ENCODE data around the gene ANKRD36B.
"Not testable (repeated sequence)": the region's sequence is repeated elsewhere in the genome, so short reads cannot be mapped to it uniquely, and the experiment has no call there.

The ANKRD36B gene

DNA sequence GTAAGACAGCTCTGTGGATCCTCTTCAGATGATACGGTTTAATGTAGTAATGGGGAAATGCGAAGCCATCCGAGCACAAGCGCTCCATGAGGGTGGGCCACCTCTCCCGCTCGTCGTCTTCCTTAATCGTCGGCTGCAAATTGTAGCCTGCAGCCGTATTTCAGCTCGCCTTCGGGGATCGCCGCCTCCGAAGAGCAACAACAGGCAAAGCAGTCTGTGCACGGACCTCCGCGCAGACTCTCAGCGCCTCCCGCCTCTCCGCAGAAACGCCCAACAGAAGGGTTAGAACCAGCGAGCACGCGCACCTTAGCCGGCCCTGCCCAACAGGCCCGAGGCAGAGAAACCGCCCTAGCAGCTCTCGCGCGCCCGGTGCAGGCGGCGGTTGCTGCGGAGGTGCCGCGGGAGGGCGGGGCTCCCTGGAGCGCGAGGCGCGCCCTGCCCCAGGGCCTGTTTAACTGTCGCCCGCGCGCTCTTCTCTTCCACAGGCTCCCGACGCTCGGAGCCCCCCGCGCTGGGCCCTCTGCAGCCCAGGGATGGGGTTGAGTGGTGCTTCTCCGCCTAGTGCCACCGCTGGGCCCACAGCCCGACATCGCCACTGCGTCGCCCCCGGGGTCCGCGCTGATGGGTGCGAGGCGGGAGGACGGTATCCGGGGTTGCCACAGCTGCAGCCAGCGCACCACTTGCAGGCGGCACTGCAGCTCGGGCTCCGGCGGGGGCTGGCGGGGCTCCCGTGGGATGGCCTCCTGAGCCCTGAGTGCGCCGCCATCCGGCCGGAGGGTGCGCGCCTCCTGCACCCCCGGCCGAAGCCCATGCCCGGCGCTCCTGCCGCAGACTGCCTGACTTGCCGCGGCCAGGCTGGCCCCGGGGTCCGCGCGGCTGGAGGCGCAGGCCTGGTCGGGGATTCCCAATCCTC, at the start of gene ANKRD36B:
TSS of gene ANKRD36B (minus strand) at position 280 of the 913 bp plus-strand sequence. CDS start at position 88, 192 bp downstream.
- peak; percentile 83 for DNase-seq

DNA sequence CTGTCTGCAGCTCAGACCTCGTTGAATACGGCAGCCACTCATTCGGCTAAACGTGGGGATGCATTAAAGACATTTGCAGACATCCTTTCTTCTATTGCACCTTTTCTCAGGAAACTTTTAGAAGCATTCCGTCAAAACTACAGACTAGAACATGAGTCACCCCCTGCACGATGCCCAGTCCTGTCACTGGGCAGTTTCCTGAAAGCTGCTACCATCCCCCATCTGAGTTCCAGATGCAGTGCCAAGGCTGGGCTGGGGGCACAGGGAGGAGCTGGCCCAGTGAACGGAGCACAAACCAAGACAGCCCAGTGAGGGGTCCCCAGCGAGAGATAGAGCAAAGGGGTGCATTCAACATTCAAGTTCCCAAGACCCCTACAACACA, 36.4 kb upstream of the ANKRD36B start:
- not testable (repeated sequence) for DNase-seq

DNA sequence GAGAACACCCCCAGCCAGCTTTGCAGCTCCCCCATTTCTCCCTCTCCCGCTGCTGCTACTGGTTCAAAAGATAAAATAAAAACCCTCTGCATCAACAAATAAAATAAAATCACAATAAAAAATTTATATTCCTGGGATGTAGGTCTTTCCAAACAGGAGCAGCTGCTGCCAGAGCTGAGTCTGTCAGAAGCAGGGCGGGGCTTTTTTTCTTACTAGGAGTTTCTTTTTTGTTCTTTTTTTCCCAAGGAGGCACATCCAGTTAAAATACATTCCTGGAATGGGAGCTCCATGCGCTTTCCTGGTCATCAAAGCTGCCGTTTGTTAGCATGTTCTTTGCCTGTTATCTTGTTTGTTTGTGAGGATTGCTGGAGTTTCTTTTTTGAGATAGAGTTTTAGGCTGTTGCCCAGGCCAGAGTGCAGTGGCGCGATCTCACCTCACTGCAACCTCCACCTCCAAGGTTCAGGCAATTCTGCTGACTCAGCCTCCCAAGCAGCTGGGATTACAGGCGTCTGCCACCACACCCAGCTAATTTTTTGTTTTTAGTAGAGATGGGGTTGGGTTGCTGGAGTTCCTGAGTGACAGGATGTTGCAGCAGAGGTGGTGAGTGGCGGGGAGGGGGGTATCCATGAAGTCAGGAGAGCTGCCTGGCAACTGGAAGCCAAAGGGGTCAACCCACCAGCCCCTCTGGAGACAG, 35.8 kb upstream of the ANKRD36B start:
- DNase-seq = not testable (repeated sequence)

DNA sequence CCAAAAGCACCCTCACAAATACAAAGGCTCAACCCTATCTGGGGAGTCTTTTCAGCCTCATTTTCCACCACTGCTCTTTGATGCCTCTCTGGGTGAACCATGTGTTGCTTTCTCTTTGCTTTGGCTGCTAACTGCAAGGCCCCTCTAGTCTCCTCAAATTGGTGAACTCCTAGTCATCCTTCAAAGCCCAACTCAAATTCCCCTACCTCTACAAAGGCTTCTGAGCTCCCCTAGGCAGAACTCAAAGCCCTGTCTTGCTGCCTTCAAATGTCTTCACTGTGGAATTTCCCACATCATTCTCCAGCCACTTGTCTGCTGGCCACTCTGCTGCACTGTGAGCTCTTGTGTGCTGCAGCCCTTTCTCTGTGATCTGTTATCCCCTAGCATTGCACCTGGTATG, 33.3 kb upstream of the ANKRD36B start:
- DNase-seq = not testable (repeated sequence)

DNA sequence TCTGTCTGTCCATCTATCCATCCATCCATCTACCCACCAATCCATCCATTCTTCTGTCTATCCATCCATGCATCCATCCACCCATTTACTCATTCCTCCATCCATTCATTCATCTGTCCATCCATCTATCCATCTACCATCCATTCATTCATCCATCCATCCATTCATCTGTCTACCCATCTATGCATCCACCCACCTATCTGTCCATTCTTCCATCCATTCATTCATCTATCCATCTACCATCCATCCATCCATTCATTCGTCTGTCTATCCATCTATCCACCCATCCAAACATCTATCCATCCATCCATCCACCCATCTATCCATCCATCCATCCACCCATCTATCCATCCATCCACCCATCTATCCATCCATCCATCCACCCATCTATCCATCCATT, 30.8 kb upstream of the ANKRD36B start:
- not testable (repeated sequence) for DNase-seq

DNA sequence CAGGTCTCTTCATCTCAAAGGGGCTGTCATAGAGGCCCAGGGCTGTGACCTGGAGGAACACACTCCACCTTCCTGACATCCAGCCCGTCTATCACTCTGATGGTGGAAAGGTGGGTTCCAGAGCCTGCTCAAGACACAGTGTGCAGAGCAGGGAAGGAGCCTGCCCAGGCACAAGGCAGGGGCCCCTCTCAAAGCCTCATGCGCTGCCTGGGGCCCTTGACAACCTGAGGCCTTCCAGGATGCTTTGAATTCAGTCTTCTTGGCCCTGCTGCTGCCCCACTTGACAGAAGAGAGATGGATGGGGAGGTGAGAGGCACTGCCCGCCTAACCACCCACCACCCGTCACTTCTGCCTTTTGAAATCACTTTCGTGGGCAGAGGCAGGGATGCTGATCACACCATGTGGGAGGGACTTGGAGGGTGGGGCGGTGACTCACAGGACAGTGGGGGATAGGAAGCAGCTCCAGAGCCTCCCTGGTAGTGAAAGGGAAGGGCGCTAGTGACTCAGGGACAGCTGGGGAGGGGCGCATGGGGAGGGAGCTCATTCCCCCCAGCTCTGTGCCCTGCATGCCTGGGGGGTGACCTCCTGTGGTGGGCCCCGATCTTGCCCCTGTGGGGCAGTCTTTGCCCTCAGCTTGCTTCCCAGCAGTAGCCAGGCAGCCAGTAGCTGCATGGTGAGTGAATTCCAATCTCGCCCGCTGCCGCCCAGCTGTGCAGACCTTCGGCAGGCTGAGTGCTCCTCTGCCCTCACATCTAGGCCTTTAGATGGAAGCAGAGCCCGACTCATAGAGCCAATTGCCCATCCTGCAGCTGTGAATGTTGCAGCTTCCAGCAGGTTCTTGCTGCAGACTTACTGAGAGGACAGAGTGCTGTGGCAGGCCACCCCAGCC, 29.5 kb upstream of the ANKRD36B start:
- peak; percentile 44 for DNase-seq

DNA sequence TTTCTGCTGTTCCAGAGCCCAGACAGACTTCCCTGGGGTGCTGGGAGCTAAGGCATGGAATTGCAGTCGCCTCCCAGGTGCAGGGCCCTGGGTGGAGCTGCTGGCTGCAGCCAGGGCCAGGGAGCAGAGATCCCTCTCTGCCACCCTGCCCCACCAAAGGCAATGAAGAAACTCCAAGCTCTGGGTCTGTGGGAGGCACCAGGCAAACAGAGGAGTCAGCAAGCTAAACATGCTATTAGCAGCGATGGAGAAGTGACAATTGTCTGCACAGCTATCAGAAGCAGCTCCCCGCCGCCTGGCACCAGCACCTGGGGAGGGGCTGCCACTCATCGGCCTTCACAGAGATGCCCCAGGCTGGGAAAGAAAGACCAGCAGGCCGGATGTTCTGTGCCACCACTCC, 28.2 kb upstream of the ANKRD36B start:
- DNase-seq = no peak

DNA sequence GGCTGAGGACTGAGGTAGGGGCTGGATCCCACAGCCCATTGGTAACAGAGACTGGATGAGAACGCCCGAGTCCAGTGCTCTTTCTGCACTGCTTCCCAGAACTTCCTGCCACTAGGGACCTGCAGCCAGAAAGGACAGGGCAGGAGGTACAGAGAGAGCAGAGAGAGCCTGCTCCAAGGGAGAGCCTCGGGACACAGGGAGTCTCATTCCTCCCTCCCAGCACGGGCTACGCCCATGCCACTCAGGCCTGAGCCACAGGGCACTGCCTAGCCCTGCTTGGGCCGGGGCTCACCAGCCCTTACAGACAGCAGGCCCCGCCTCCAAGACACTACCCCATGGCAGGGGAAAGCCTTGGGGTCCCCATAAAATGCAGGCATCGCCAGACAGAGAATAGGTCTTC, 26.1 kb upstream of the ANKRD36B start:
- DNase-seq = not testable (repeated sequence)

DNA sequence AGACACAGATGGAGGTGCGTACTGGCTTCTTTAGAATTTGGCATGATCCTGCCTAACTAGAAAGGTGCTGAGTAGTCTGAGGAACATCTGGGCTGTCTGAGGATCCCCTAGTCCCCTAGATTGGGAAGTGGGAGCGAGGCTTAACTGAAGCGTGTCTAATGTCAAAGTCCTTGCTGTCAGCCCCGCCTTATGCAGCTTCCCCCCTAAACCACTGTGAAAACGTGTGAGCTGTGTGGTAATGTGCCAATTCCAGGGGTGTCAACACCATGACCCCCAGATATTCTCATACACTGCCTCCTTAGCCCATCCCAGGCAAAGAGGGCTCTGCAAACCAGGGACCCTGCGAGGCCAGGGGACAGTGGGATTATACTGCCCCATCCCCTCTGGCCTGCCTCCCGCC, 22.2 kb upstream of the ANKRD36B start:
- not testable (repeated sequence) for DNase-seq

DNA sequence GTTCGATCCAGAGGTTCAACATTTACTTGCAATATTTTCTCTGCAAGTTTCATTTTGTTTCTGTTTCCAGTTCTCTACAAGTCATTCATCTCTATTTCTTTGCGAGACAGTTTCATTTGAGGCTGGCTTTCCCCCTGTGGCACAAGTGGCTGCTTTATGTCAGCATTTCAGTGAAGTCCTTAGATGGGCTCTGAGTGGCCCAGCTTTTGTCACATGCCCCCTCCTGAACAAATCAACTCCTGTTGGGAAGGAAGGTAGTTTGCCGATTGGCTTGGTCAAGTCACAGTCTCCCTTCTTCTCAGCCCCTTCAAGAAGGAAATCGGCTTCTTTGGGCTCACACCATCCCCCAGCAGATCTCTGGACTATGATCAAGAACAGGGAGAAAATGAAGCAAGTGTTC, 19.1 kb upstream of the ANKRD36B start:
- DNase-seq = not testable (repeated sequence)

DNA sequence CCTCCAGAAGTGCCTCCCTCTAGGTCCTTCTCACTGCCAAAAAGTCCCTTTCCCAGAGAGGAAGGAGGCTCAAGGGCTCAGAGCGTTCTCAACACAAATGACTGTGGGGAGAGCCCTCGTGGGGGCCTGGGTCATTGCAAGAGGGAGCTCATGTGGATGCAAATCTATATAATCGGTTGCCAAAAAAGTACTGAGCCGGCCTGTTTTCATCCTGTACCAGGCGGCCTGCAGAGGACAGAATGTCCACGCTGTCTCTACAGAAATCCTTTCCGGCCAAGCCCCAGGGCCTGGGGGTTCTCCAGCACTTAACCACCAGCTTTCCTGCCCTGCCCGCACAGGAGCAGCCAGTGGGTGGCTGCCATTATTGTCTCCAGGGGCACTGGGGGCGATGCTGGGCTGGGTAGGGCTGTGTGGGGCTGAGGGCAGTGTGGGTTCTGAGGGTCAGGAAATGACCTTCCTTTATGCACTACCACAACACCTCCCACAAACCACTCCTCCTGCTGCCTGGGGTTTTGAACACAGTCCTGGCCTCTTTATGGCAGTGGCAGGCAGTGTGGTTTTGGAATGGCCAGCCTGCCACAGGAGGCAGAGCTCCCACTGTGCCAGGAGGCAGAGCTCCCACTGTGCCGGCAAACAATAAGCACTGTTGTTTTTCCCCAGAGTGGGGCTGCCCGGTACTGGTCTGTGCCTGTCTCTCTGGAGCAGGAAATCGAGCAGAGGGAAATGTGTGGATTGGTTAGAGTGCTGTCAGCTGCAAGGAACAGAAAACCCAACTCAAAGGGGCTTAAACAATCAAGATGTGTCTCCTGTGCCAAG, 16.1 kb upstream of the ANKRD36B start:
- DNase-seq = not testable (repeated sequence)

DNA sequence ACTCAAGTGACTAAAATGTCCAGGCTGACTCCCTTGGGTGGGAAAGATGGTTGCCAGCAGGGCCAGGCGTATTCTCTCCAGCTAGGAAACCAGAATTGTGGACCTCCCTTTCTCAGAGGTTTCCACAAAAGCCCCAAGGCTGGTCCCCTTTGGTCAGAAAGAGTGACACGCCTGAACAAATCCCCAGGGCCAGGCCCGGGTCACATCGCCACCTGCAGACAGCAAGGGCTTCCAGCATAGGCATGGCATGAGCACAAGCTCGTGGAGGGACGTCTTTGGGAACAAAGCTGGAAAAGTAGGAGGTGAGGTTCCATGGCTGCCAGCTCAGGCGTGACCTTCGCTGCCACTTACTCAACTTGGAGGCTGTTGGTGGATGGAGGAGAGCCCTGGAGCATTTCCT, 15.4 kb upstream of the ANKRD36B start:
- not testable (repeated sequence) for DNase-seq

DNA sequence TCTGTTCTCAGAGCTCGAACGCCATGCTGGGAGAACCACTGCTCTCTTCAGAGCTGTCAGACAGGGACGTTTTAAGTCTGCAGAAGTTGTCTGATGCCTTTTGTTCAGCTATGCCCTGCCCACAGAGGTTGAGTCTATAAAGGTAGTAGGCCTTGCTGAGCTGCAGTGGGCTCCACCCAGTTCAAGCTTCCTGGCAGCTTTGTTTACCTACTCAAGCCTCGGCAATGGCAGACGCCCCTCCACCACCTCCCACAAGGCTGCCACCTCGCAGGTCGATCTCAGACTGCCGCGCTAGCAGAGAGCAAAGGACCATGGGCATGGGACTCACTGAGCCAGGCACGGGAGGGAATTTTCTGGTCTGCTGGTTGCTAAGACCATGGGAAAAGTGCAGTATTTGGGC, 11.9 kb upstream of the ANKRD36B start:
- not testable (repeated sequence) for DNase-seq

DNA sequence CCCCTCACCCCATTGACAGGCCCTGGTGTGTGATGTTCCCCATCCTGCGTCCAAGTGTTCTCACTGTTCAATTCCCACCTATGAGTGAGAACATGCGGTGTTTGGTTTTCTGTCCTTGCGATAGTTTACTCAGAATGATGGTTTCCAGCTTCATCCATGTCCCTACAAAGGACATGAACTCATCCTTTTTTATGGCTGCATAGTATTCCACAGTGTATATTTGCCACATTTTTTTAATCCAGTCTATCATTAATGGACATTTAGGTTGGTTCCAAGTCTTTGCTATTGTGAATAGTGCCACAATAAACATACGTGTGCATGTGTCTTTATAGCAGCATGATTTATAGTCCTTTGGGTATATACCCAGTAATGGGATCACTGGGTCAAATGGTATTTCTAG, 6.5 kb upstream of the ANKRD36B start:
- DNase-seq = not testable (repeated sequence)

DNA sequence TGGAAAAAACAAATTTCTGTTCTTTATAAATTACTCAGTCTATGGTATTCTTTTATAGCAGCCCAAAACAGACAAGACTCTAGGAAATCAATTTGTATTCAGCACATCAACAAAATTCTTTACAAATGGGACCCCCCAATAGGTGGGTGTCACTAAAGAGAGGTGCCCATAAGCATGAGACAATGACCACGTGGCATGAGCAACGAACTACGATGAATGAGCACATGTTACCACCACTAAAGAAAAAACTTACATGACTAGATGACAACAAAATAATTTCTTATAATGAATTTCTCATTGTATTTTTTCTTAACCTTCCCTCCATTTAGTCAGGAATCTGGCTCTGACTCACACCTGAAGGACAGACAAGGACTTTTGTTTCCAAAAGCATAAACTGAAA, 3.8 kb upstream of the ANKRD36B start:
- DNase-seq = not testable (repeated sequence)

DNA sequence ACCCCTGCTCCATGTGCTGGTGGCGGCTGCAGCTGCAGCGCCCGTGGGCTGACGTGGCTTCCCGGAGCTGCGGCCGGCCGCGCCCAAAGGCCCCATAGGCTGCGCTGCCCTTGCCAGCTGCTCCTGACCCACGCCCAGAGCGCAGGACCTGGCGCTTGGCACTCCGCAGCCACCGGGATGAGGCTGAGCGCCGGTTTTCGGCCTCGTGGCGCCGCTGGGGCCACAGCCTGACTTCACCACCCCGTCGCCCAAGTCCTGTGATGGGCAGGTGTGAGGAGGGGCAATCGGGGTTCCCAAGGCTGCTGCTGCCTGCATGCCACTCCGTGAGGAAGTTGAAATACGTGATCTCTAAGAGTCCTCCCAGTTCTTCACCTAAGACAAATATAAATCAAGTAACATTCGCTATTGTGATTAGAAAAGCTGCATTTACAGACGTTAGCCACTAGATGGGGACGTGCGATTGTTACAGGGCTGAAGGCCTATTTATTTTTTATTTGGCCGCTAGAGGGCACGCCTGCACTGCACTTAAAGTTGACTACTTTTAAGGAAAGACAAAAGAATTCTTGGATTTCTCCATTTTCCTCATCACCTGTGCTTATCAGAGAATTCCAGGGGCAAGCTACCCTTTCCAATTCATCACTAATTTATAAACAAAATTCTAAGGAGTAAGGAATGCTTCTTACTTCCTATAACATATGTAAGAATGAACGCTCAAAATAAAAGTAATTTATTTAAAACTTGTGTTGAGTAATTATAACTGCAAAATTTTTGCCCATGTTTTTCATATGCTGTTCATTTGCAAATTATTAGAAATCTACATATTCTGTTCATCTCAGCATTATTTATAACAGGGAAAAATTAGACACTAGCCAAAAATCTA, 1.1 kb upstream of the ANKRD36B start:
- peak; percentile 75 for DNase-seq

DNA sequence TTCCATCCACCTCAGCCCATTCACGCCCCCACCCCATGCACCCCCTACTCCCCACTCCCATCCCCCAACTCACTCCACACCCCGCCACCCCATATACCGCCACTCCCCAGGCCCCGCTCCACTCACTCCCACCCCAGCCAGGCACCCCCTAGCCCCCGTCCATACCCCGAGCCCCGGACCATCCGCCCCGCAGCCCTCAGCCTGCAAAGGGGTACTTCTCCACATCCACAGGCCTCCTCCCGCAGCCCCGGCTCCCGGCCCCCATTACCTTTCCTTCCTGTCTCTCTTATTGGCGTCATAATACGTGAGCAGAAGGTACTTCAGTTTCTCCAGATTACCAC, 450 bp downstream of the ANKRD36B start:
- DNase-seq = not testable (repeated sequence)

DNA sequence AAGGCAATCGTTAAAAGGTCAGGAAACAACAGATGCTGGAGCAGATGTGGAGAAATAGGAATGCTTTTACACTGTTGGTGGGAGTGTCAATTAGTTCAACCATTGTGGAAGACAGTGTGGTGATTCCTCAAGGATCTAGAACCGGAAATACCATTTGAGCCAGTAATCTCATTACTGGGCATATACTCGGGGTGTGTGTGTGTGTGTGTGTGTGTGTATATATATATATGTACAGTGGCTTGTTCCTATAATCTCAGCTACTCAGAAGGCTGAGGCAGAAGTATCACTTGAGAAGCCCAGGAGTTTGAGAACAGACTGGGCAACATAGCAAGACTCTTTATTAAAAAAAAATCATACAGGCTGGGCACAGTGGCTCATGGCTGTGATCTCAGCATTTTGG, 24.0 kb downstream of the ANKRD36B start:
- DNase-seq = not testable (repeated sequence)

DNA sequence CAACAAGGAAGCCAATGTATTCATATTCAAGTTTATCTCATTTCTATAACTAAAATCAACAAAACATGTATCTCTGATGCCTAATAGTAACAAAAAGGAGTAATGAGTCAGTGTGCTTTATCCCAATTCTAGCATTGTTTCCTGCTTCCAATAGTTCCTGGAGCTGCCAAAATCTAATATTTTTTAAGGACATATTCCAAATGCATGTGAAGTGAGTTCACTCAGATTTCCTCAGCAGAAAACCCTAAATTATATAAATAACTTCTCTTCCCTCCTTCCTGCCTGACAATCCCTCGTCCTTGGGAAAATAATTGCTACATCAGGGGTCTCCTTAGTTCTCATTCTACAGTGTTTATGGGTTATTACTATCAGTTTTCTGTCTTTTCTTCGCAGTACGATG, 37.3 kb downstream of the ANKRD36B start:
- DNase-seq = not testable (repeated sequence)

DNA sequence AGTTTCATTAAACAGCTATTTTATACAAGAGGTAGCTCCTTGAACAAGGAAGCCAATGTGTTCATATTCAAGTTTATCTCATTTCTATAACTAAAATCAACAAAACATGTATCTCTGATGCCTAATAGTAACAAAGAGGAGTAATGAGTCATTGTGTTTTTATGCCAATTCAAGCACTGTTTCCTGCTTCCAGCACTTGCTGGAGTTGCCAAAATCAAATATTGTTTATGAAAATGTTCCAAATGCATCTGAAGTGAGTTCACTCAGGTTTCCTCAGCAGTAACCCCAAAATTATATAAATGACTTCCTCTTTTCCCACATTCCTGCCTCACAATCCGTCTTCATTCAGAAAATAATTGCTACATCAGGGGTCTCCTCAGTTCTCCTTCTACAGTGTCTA, 39.2 kb downstream of the ANKRD36B start:
- not testable (repeated sequence) for DNase-seq

DNA sequence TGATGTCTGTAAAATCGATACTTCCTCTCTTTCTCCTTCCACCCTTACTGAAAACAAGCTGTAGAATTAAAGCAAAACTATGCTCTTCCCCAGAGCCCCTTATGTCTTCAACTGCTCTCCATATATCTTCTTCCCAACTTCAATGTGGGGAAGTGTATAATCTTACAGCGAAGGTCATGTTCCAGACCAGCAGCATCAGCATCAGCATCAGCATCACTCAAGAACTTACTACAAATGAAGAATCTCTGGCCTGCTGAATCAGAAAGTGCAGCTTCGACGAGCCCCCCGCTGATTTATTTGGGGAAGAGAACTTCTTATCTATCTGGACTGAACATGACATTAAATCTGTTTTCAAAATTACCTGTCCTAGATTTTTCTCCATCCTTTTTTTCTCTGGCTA, 40.6 kb downstream of the ANKRD36B start:
- DNase-seq = not testable (repeated sequence)

Measured in CD4-positive, alpha-beta T cell treated with Interleukin-15 for 1 hour (primary cell).